Psoas muscle (tissue), 8 donors: ENCODE results near the gene NTN5. TPM values are rescaled to one million over a fixed set of nuclear protein-coding genes. Genes with fewer than 3 reads are reported as not detected.

Source experiments
- ATAC-seq, 4 donors: fragments of 200-7000 bp; cut with Tn5 transposase; one replicate each; pipeline ENCODE4 v1.9.1; 2020; ENCODE audit warnings: moderate library complexity in 3 of 4, mild to moderate bottlenecking in 2 of 4
- DNase-seq, 2 donors: peaks; one replicate each; pipeline ENCODE4 v3.0.0-alpha.2; 2020
- H3K27ac ChIP-seq: fragments of 200-600 bp; one replicate; pipeline ENCODE4 v1.8.0; 2022
- H3K27me3 ChIP-seq, 3 donors: fragments of 200-600 bp in 1 of 3; one replicate each; pipeline versions ENCODE4 v1.6.1 to v1.8.0; 2013 to 2022; ENCODE audit warnings: low read length in 2 of 3, mild to moderate bottlenecking in 2 of 3, moderate library complexity in 1 of 3; ENCODE audit not compliant: insufficient read depth in 3 of 3
- H3K36me3 ChIP-seq, 2 donors: fragments of 200-600 bp in 1 of 2; one replicate each; pipeline versions ENCODE4 v1.6.1 to v1.8.0; 2013 to 2022; ENCODE audit warnings: low read depth in 1 of 2, mild to moderate bottlenecking in 1 of 2, moderate library complexity in 1 of 2; ENCODE audit not compliant: insufficient read depth in 1 of 2
- H3K4me1 ChIP-seq: fragments of 200-600 bp; one replicate; pipeline ENCODE4 v1.8.0; 2022
- H3K4me3 ChIP-seq: fragments of 200-600 bp; one replicate; pipeline ENCODE4 v1.8.0; 2022; ENCODE audit warnings: mild to moderate bottlenecking
- H3K9me3 ChIP-seq: fragments of 200-600 bp; one replicate; pipeline ENCODE4 v1.8.0; 2022
- CTCF ChIP-seq: fragments of 200-600 bp; IDR thresholded peaks from one replicate; pipeline ENCODE4 v1.8.0; 2022; ENCODE audit warnings: antibody characterized with exemption
- WGBS, 3 donors: extraction: QIAGEN DNeasy Blood & Tissue Kit; methylation state at CpG; one replicate each; pipeline versions ENCODE4 v1.1.6 to v1.1.7; 2013; 5-methylcytosine and 5-hydroxymethylcytosine counted together
- intact Hi-C, 2 donors: fragments of 100-400 bp; cut with DNase I; formaldehyde crosslinking; loops; one replicate each; pipeline versions ENCODE4 v1.11.0 to v1.14.2; 2022
- polyA plus RNA-seq, 3 donors: library from polyadenylated mRNA; stranded (reverse); fragments of 200-250 nt; gene quantifications; one replicate each; pipeline ENCODE4 v1.2.3, GENCODE V29; 2013
- total RNA-seq, 4 donors: library from RNA; stranded (reverse); fragmentation: NEBNext Ultra II Directional in 2 of 4; extraction: Animal tissue kit (Norgen Biotek cat#: 25700) in 2 of 4; gene quantifications; one replicate each; pipeline versions ENCODE4 v1.2.1 to v1.2.4, GENCODE V29; 2021 to 2023
- donor health status: healthy with polysubstance abuse.
- donor health status: DM: no; HTN: no; CAD: no; lungs with moderate emphysema.
- donor health status: Bipolar disorder and iron deficiency.
- donor health status: healthy.
- donor health status: DM: yes; HTN: yes; CAD: no.
- donor health status: DM: no; HTN: no; CAD: no.
- donor health status: DM: no; HTN: no; CAD: no.
- donor health status: DM: yes; HTN: yes; CAD: no.

NTN5 gene
- total and polyA plus RNA-seq, 7 donors, result 0.04 to 0.21 TPM; not detected in 5

GRCh38 chr19:48638831-48639381 lies 33.9 kb downstream of the NTN5 start:
- Histone ChIP-seq H3K27me3 (no peaks in the 10 kb centered on the region), H3K9me3 (no peaks in the 10 kb centered on the region), H3K4me3 (peak overlapping the region; percentile 87), H3K36me3 (no peaks in the 10 kb centered on the region), H3K4me1 (peaks cover 18% of the 10 kb centered on the region), H3K27ac (peak overlapping the region; percentile 97)
- ATAC-seq (no peak), DNase-seq (peak in 1 of 2 donors; percentile 58)
- 78 to 84% (median 79%) methylated on average over 16 of the region's 16 CpGs for WGBS, 3 donors
- no peak for TF ChIP-seq CTCF
- intact Hi-C loops, result loop anchor here (2.0 to 10.0 kb wide), 2 partner anchors 80 to 326 kb away; partner anchors contain the start of genes FTL (in 1 of the 2) and MAMSTR (in 1 of the 2)

GRCh38 chr19:48637948-48638830 lies 34.6 kb downstream of the NTN5 start:
- DNase-seq (peak; percentile 81 to 91), ATAC-seq (peak; percentile 40 to 60 (median 52))
- TF ChIP-seq CTCF, result no peak
- H3K27ac ChIP-seq, result peak overlapping the region; percentile 97
- H3K27me3 ChIP-seq, result no peaks in the 10 kb centered on the region
- intact Hi-C loops, result loop anchor here (2.0 to 10.0 kb wide), 2 partner anchors 81 to 327 kb away; partner anchors contain the start of genes FTL (in 1 of the 2) and MAMSTR (in 1 of the 2)
- H3K4me1 ChIP-seq, result peaks cover 25% of the 10 kb centered on the region
- 9% methylated on average over 28 to 29 of the region's 29 CpGs for WGBS, 3 donors
- H3K9me3 ChIP-seq, result no peaks in the 10 kb centered on the region
- H3K36me3 ChIP-seq, result no peaks in the 10 kb centered on the region
- peak overlapping the region; percentile 87 for H3K4me3 ChIP-seq

GRCh38 chr19:48637449-48637947 lies 35.3 kb downstream of the NTN5 start:
- Histone ChIP-seq H3K4me1 (peaks cover 32% of the 10 kb centered on the region), H3K27me3 (no peaks in the 10 kb centered on the region), H3K9me3 (no peaks in the 10 kb centered on the region), H3K36me3 (no peaks in the 10 kb centered on the region), H3K4me3 (peak overlapping the region; percentile 87), H3K27ac (peak overlapping the region; percentile 97)
- ATAC-seq, result peak; percentile 75 to 80 (median 76)
- peak; percentile 99 to 100 for DNase-seq
- 0 to 1% (median 0%) methylated on average over 38 of the region's 38 CpGs for WGBS, 3 donors
- intact Hi-C loops, result loop anchor here in 1 of 2 donors (10.0 kb wide), 1 partner anchor 327 kb away; the partner anchor contains the start of gene FTL
- no peak for TF ChIP-seq CTCF

- no peaks in the 10 kb centered on the region for H3K27me3 ChIP-seq
- ATAC-seq (peak; percentile 8 to 36 (median 18)), DNase-seq (peak in 1 of 2 donors; percentile 83)
- intact Hi-C loops, result loop anchor here in 1 of 2 donors (10.0 kb wide), 1 partner anchor 328 kb away; the partner anchor contains the start of gene FTL
- H3K4me3 ChIP-seq, result peak within 1 kb of the TSS; percentile 87
- H3K27ac ChIP-seq, result peak within 1 kb of the TSS; percentile 97
- peaks cover 37% of the 10 kb centered on the region for H3K4me1 ChIP-seq
- H3K36me3 ChIP-seq, result no peaks in the 10 kb centered on the region
- WGBS, 3 donors, result 0 to 1% (median 0%) methylated on average over 36 to 40 of the region's 40 CpGs
- no peaks in the 10 kb centered on the region for H3K9me3 ChIP-seq
- no peak for TF ChIP-seq CTCF
Measured at GRCh38 chr19:48636859-48637448, 35.9 kb downstream of the NTN5 start, which contains the start of gene DBP. Gene DBP (minus strand): TSS chr19:48637379. CDS start chr19:48636994, 385 bp downstream.
